ENCODE data around the gene DPH6. TPM values are rescaled to one million over a fixed set of nuclear protein-coding genes. Genes with fewer than 3 reads are reported as not detected.

DPH6 gene
- polyA plus RNA-seq, 1 experiment = 9.9 TPM

DNA sequence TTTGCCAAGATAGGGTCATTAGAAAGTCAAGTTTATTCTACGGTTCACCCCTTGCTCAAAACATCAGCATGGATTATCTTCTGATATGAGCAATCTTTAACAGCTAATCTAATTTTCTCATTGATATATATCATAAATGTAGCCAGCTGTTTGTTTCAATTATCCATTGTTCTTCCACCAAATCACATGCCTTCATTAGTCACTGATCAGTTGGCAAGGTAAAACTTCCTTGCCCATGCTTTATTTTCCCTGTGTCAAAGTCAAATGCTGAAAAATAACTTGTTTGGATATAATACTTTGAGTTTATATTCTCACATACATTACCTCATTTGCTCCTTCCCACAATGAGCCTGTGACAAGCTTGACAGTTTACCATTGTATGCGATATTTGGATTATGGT is 60.6 kb downstream of the DPH6 start:
- no peak for TF ChIP-seq CTCF (IDR thresholded peaks at IDR 0.05; ENCODE audit: insufficient read depth, low read depth, low read length)
- ChIA-PET CTCF (no interaction called here), POLR2A (no interaction called here)
- H3K36me3 ChIP-seq (ENCODE audit: control insufficient read depth, insufficient read depth, low read length) = no peaks in the 10 kb centered on the region
- no peak for DNase-seq (ENCODE audit: low read depth)
- H3K27me3 ChIP-seq (ENCODE audit: control insufficient read depth, insufficient read depth, low read length) = no peaks in the 10 kb centered on the region
- no peak overlapping the region for H3K4me3 ChIP-seq (ENCODE audit: low read depth, low read length)

DNA sequence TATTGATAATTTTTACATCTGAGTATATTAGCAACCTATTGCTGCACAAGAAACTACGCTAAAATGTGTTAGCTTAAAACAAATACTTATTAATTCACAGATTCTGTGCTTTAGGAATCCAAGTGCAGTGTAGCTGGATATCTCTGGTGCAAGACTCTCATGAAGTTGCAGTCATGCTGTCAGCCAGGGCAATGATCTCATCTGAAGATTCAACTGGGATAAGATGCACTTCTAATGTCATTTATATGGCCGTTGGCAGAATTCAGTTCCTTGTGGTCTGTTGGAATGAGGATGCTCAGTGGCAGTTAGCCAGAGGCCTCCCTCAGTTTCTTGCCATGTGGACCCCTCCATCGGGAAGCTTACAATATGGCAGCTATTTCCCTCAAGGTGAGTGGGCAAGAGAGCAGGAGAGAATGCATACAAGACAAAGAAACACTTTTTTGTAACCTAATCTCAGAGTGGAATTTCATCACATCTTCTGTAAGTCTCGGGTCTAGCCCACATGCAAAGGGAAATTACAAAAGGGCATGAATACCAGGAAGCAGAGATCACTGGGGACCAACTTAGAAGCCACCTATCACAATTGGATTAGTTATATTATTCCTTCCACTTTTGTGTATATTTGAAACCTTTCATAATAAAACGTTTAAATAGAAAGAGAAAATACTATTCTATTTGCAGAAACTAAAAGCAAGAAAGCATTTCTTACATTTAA is 61.6 kb downstream of the DPH6 start:
- no peak for DNase-seq (ENCODE audit: low read depth)
- TF ChIP-seq CTCF (IDR thresholded peaks at IDR 0.05; ENCODE audit: insufficient read depth, low read depth, low read length) = no peak
- ChIA-PET CTCF (interaction anchor here (0.8 kb wide), 1 partner anchor 196 kb away, joined by 3 read pairs; no protein-coding TSS in a partner anchor), POLR2A (no interaction called here)
- no peaks in the 10 kb centered on the region for H3K27me3 ChIP-seq (ENCODE audit: control insufficient read depth, insufficient read depth, low read length)
- no peaks in the 10 kb centered on the region for H3K36me3 ChIP-seq (ENCODE audit: control insufficient read depth, insufficient read depth, low read length)
- H3K4me3 ChIP-seq (ENCODE audit: low read depth, low read length) = no peak overlapping the region

DNA sequence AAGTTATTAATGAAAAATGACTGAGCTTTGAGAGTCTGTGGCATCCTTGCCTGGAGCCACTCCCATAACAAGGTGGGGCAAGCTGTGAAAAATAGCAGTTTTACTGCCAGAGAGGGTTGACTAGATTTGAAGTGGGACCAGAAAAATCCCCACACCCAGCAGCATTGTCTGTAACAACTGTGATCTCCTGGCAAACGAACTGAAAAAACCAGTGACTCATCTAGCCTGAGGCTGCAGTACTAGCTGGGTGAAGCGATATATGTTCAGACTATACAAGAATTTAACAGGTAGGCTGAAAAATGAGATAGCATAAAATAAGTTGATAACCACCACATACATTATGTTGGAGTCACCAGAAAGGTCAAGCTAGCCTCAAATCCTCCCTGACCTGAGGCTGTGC is 64.0 kb downstream of the DPH6 start:
- CTCF ChIA-PET = interaction anchor here (1.0 to 1.1 kb wide), 2 partner anchors 19 to 37 kb away, joined by 3 read pairs; no protein-coding TSS in a partner anchor
- TF ChIP-seq CTCF (IDR thresholded peaks at IDR 0.05; ENCODE audit: insufficient read depth, low read depth, low read length) = no peak
- POLR2A ChIA-PET = no interaction called here
- peak; percentile 25 for DNase-seq (ENCODE audit: low read depth)
- H3K4me3 ChIP-seq (ENCODE audit: low read depth, low read length) = no peak overlapping the region
- H3K36me3 ChIP-seq (ENCODE audit: control insufficient read depth, insufficient read depth, low read length) = no peaks in the 10 kb centered on the region
- no peaks in the 10 kb centered on the region for H3K27me3 ChIP-seq (ENCODE audit: control insufficient read depth, insufficient read depth, low read length)

GRCh38 chr15:35481064-35481463 is 64.9 kb downstream of the DPH6 start:
- no peak for TF ChIP-seq CTCF (IDR thresholded peaks at IDR 0.05; ENCODE audit: insufficient read depth, low read depth, low read length)
- CTCF ChIA-PET = interaction anchor here (1.0 to 1.1 kb wide), 2 partner anchors 19 to 36 kb away, joined by 3 read pairs; no protein-coding TSS in a partner anchor
- no peak for DNase-seq (ENCODE audit: low read depth)
- Histone ChIP-seq H3K27me3 (ENCODE audit: control insufficient read depth, insufficient read depth, low read length) (no peaks in the 10 kb centered on the region), H3K36me3 (ENCODE audit: control insufficient read depth, insufficient read depth, low read length) (no peaks in the 10 kb centered on the region), H3K4me3 (ENCODE audit: low read depth, low read length) (no peak overlapping the region)
- POLR2A ChIA-PET = no interaction called here

DNA sequence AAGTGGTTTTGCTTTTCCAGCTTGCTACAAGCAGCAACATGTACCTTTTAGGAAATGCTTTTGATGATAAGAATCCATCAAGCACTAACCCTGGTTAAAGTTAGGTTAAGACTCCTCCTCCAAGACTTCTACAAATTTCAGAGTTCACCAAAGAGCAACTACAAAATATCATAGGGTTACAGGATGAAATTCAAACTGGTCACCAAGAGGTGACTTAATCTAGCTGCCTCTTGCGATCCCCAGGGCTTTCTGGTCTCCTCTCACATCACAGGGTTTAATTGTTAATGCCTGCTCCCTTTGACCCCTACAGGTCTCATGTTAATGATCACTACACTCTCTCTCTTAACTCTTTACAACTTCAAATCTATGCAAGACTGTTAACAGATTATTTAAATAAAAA is 66.5 kb downstream of the DPH6 start:
- POLR2A ChIA-PET = no interaction called here
- CTCF ChIA-PET = no interaction called here

More for the DNA sequence above, 66.5 kb downstream of the DPH6 start:
- no peaks in the 10 kb centered on the region for H3K27me3 ChIP-seq (ENCODE audit: control insufficient read depth, insufficient read depth, low read length)
- H3K36me3 ChIP-seq (ENCODE audit: control insufficient read depth, insufficient read depth, low read length) = no peaks in the 10 kb centered on the region
- DNase-seq (ENCODE audit: low read depth) = no peak
- no peak for TF ChIP-seq CTCF (IDR thresholded peaks at IDR 0.05; ENCODE audit: insufficient read depth, low read depth, low read length)
- H3K4me3 ChIP-seq (ENCODE audit: low read depth, low read length) = no peak overlapping the region
